Measurements from ENCODE around the gene MINDY4. TPM values are rescaled to one million over a fixed set of nuclear protein-coding genes. Genes with fewer than 3 reads are reported as not detected.

The MINDY4 gene
- total RNA-seq, 2 donors from 2014 or later = 2.2 to 4.2 TPM

- intact Hi-C loops (cut with DNase I) = no loop called here
- H3K27me3 ChIP-seq = no peaks in the 10 kb centered on the region
- TF ChIP-seq CTCF (IDR thresholded peaks at IDR 0.05) = no peak
- no peaks in the 10 kb centered on the region for H3K4me1 ChIP-seq
- H3K36me3 ChIP-seq = no peaks in the 10 kb centered on the region
- peak; percentile 16 for DNase-seq
- no peak overlapping the region for H3K9ac ChIP-seq (ENCODE audit: low read depth in 2 of 2, low read length in 2 of 2)
- no peak overlapping the region for H3K4me3 ChIP-seq
- no peak overlapping the region for H3K27ac ChIP-seq
- no peaks in the 10 kb centered on the region for H3K9me3 ChIP-seq
Observed at GRCh38 chr7:30923009-30923773, 152.0 kb downstream of the MINDY4 start.

- Histone ChIP-seq H3K36me3 (no peaks in the 10 kb centered on the region), H3K27me3 (no peaks in the 10 kb centered on the region), H3K27ac (no peak overlapping the region), H3K9me3 (no peaks in the 10 kb centered on the region), H3K9ac (ENCODE audit: low read depth in 2 of 2, low read length in 2 of 2) (no peak overlapping the region), H3K4me1 (no peaks in the 10 kb centered on the region), H3K4me3 (no peak overlapping the region)
- no peak for DNase-seq
- TF ChIP-seq CTCF (IDR thresholded peaks at IDR 0.05) = no peak
- intact Hi-C loops (cut with DNase I) = no loop called here
Observed at GRCh38 chr7:30923774-30924413, 152.7 kb downstream of the MINDY4 start.

GRCh38 chr7:30924624-30925023 lies 153.4 kb downstream of the MINDY4 start:
- no peak for DNase-seq
- Histone ChIP-seq H3K36me3 (no peaks in the 10 kb centered on the region), H3K4me1 (no peaks in the 10 kb centered on the region), H3K9ac (ENCODE audit: low read depth in 2 of 2, low read length in 2 of 2) (no peak overlapping the region), H3K27me3 (no peaks in the 10 kb centered on the region), H3K27ac (no peak overlapping the region), H3K9me3 (no peaks in the 10 kb centered on the region), H3K4me3 (no peak overlapping the region)
- intact Hi-C loops (cut with DNase I) = no loop called here
- TF ChIP-seq CTCF (IDR thresholded peaks at IDR 0.05) = no peak

- intact Hi-C loops (cut with DNase I) = no loop called here
- H3K9ac ChIP-seq (ENCODE audit: low read depth in 2 of 2, low read length in 2 of 2) = no peak overlapping the region
- H3K27ac ChIP-seq = no peak overlapping the region
- H3K36me3 ChIP-seq = no peaks in the 10 kb centered on the region
- no peaks in the 10 kb centered on the region for H3K9me3 ChIP-seq
- no peak overlapping the region for H3K4me3 ChIP-seq
- H3K4me1 ChIP-seq = no peaks in the 10 kb centered on the region
- TF ChIP-seq CTCF (IDR thresholded peaks at IDR 0.05) = no peak
- DNase-seq = peak; percentile 14
- H3K27me3 ChIP-seq = no peaks in the 10 kb centered on the region
Observed at GRCh38 chr7:30925117-30925516, 153.9 kb downstream of the MINDY4 start.

- no peaks in the 10 kb centered on the region for H3K4me1 ChIP-seq
- H3K27ac ChIP-seq = no peak overlapping the region
- H3K4me3 ChIP-seq = no peak overlapping the region
- intact Hi-C loops (cut with DNase I) = no loop called here
- no peak for DNase-seq
- no peaks in the 10 kb centered on the region for H3K27me3 ChIP-seq
- no peak for TF ChIP-seq CTCF (IDR thresholded peaks at IDR 0.05)
- H3K9ac ChIP-seq (ENCODE audit: low read depth in 2 of 2, low read length in 2 of 2) = no peak overlapping the region
- no peaks in the 10 kb centered on the region for H3K9me3 ChIP-seq
- no peaks in the 10 kb centered on the region for H3K36me3 ChIP-seq
Observed at GRCh38 chr7:30925913-30926312, 154.7 kb downstream of the MINDY4 start.
